ENCODE measurements around the gene WDR6.
A peak's percentile ranks its signal among the peaks of the same experiment; 100 is the strongest.
"Not testable (repeated sequence)": the region's sequence is repeated elsewhere in the genome, so short reads cannot be mapped to it uniquely, and the experiment has no call there.

Gene WDR6

DNA sequence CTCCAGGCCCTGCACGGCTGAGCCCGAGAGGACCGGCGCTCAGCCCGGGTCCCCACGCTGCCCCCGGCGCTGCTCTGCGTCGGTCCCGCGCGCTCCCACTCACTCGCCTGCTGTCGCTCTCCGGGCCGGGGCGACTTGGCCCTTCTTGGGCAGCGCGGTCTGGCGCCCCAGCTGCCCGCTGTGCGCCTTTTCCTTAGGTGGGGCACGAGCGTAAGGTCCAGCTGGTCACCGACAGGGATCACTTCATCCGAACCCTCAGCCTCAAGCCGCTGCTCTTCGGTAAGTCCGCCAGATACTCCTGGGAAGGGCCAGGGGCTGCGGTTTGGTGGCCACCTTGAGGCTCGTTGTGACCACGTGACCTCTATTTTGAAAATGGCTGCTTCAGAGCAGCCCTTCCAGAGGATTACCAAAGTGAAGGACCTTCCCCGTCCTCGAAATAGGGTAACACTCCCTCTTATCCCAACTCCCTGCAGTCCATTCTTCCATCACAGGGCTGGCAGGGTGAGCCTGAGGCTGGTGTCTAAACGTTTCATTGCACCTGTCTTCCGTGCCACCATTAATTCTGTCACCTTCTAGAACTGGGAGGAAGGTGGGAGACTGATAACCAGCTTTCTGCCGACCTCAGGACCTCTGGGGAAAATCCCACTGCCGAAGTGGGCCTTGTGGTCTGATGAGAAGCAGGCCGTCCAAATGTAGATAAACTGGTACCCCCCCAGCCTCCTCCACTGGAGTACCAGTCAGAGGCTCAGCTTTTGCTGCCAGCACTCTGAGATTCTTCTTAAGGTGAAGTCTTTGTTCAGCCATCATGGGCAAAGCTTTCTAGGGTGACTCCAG lies 16.3 kb upstream of the WDR6 start:
- peak; percentile 49 for DNase-seq

DNA sequence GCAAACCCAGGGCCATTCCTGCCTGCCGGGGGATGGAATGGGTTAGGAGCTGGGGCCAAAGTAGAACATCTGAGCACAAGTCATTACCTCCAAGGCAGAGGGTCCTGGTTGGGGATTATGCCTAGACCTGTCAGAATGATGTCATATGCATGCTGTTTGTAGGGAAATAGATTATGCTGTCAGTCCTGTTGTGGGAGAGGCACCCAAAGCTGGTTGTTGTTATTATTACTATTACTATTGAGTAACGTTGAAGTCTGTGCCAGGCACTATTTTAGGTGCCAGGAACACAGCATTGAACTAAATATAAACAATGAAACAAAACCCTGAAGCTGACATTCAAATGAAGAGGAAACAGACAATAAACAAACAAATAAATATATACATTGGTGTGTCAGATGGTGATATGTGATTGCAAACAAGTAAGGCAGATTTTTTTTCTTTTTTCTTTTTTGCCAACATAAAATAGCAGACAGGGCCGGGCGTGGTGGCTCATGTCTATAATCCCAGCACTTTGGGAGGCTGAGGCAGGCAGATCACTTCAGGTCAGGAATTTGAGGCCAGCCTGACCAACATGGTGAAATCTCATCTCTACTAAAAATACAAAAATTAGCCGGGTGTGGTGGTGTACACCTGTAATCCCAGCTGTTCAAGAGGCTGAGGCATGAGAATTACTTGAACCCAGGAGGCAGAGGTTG lies 15.2 kb upstream of the WDR6 start:
- no peak for DNase-seq

DNA sequence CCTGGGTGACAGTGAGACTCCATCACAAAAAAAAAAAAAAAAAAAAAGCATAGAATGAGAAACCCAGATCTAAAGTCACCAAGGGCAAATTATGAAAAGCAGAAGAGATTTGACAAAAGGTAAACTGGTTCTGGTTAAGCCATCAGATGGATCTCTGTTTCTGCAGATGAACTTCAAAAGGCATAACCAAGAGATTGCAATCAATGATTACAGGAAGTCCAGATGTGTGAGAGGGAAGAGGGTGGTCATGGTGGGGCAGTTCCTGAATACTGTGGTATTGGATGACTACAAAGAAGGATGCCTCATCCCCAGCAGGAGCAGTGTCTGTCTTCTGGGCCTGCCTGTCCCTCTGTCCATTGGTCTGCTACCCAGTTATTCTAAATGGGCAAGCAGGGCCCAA lies 13.4 kb upstream of the WDR6 start:
- no peak for DNase-seq

DNA sequence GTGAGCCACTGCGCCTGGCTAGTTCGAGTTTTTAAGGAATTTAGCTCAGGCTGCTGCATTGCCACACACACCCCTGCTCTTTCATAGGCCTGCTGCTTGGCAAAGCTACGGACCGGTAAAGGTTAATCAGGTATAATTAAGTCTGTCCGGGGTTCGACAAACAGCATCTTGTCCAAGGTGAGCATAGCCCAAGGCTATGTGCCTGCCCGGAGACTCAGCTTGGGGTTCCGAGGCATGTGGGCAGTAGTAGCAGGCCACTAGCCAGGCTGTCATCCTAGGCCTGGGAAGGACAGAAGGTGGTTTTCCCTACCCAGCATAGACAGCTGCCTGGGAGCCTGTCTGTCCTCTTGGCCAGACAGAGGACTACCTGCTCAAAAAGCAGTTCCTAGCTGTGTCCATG lies 10.6 kb upstream of the WDR6 start:
- DNase-seq, result no peak

DNA sequence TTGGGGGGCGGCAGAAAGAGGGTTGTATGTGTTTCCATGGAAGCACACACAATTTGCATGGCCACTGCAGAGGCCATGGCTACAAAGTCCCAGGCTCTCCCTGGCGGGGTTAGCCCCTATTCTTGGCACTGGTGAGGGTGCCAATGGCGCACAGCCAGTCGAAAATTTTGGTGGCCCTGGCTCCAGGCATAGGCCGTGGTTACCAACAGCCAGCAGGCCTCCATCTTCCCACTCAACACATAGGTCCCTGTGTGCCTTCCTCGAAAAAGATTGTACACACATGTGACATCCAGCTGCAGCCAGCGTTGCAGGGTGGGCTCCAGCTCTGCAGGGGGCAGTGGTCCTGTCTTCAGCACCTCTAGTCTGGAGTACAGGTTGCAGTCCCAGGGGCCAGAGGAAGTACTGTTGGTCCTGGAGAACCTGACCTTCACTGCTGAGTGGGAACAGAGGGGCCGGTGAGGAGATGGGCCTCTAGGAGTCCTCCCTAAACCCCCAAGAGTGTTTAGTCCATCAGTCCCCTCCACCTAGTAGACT lies 10.0 kb upstream of the WDR6 start:
- DNase-seq, result no peak

DNA sequence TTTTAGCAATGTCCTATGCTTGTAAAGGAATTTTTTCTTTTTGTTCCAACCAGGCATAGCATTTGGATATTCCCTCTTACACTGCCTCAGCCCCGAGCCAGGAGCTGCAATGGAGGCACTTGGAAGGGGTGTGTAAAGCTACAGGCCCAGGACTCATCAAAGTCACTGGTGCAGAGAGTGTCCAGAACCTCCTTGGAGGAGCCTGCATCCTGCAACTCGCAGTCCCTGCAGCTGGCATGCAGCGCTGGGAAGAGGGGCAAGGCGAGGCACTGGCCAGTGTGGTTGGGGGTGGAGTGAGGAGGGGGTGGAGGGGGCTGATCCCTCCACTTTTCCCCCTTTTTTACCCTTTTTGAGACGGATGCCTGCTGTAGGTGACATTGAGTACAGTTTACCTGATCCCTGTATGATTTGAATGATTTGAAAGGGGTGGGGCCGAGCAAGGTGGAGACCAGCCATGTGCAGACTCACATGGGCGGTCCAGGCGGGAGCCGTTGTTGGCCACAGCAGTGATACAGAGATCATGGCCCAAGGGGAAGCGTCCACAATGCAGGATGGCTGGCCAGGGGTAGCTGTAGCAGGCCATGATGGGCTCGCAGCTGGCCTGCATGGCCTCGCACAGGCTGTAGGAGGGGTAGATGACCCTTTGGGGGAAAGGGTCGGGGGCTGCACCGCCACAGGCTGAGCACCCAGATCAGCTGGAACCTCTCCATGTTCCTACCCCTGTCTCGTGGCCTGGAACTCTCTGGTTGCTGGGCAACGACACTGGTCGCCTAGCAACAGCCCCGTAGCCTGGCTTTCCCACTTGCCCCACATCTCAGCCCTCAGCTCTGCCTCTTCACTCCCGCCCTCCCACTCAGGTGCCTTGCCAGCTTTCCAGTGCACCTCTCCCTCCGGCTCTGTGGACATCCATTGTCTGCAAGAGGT lies 9.2 kb upstream of the WDR6 start:
- DNase-seq, result no peak

DNA sequence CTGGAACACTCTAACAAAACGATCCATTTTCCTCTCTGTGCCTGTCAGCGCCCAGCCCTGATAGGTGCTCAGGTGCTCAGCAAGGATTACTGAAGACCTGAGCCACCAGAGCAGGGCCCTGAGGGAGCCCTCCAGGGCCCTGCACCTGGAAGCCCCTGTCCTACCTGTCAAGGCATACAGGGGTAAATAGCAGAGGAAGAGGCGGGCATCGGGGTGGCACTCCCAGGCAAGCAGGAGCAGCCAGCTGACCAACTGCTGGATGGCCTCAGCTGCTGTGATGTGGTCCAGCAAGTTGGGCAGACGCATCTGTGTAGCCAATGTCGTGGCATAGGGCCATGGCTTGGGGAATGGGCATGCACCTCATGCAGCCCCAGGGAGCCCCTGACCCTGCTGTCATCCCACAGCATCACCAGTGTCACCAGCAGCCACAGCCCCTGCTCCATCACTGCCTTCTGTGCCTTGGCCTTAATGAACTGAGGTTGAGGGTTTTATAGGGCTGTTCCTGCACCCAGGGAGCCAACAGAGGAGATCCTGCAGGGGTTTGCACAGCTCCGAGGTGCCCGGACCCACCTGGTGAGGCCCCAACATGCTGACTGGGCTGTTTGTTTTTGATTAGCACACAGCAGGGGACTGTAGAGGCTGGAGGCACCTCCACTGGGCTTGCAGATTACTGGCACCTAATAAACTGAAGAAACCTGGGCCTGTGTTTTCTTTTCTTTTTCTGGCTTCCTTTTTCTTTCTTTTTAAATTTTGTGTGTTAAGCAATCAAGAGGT lies 7.9 kb upstream of the WDR6 start:
- DNase-seq, result no peak

DNA sequence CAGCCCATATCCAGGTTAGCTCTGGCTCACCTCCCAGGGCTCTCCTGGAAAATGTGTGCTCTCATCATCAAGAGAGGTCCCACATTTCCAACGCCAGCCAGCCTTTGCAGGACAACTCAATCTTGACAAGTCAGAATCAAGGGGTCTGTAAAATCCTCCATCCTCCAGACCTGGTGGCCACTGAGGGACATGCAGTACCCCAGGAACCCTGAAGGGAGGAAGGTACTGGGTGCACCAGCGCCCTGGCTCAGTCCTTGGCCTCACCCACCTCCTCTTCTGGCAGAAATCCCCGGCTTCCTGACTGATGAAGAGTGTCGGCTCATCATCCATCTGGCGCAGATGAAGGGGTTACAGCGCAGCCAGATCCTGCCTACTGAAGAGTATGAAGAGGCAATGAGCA lies 6.0 kb upstream of the WDR6 start:
- DNase-seq, result no peak

DNA sequence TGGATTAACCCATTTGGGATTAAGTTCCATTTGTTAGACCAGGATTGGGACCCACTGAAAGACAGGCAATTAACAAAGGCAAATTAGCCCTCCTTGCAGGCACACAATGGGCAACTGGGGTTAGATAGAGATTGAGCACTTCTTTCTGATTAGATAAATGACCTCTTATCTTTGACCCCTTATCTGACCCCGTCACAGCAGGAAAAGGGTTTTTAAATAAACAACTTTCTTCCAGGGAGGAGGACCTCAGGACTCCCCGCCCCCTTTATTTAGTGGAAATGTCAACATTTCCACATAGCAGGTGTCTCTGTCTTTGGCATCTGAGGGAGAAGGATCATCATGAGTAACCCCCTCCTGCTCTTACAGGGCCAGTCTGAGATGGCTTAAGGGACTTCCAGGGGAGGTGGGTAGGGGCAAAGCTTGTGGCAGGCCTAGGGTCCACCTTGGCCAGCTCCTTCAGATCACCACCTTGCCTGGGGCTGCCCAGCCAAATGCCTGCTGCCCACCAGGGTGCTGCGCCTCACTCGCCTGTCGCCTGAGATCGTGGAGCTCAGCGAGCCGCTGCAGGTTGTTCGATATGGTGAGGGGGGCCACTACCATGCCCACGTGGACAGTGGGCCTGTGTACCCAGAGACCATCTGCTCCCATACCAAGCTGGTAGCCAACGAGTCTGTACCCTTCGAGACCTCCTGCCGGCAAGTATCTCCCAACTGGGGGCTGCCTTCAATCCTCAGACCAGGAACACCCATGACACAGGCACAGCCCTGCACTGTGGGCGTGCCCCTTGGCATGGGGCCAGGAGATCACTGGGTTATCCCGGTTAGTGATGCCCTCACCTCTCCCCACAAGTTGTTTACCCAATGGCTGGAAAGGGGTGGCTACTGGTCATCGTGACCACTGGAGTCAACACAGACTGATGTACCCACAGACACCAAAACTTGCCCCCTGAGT lies 2.6 kb upstream of the WDR6 start:
- DNase-seq, result no peak

DNA sequence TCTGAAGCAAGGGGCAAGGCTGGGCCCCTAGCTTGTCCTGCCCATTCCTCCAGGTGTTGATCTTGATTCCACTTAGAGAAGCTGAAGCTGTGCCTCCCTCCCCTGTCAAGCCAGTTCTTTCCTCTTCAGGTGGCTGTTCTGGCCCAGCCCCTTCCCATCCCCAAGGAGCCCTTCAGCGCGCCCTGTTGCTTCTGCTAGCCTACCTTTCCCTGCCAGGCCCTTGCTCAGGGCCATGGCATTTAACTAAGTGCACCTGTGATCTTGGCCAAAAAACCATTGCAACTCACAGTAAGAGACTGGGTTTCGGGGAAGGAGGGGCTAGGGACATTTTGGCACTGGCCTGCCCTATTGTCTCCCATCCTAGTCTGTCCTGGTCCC lies 1.9 kb upstream of the WDR6 start:
- no peak for DNase-seq

DNA sequence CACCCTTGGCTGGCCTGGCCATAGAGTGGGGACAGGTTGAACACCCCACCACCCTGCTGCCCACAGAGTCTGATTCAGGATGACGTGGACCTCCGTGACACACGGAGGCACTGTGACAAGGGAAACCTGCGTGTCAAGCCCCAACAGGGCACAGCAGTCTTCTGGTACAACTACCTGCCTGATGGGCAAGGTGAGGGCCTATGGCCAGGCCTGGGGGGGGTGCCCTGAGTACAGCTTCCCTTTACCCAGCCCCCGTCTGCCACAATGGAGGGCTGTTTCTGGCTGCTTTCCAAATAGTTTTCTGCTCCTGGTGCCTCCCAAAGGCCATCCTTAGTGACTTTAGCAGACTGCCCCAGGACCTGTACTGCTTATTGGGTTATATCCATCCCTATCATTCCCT lies 1.2 kb upstream of the WDR6 start:
- DNase-seq, result no peak

DNA sequence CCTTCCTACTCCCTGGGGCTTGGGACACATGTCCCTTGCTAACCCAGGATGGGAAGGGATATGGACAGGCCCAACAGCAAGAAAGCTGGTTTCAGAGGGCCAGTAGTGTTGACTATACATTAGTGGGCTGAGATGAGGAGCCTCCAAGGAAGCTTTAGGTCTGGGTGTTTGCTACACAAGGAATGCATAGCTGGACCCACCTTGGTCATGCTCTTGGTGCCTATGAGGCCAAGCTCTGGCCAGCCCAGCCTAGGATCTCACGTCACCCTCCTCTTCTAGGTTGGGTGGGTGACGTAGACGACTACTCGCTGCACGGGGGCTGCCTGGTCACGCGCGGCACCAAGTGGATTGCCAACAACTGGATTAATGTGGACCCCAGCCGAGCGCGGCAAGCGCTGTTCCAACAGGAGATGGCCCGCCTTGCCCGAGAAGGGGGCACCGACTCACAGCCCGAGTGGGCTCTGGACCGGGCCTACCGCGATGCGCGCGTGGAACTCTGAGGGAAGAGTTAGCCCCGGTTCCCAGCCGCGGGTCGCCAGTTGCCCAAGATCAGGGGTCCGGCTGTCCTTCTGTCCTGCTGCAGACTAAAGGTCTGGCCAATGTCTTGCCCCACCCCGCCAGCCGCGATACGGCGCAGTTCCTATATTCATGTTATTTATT lies 653 bp upstream of the WDR6 start:
- DNase-seq, result no peak

DNA sequence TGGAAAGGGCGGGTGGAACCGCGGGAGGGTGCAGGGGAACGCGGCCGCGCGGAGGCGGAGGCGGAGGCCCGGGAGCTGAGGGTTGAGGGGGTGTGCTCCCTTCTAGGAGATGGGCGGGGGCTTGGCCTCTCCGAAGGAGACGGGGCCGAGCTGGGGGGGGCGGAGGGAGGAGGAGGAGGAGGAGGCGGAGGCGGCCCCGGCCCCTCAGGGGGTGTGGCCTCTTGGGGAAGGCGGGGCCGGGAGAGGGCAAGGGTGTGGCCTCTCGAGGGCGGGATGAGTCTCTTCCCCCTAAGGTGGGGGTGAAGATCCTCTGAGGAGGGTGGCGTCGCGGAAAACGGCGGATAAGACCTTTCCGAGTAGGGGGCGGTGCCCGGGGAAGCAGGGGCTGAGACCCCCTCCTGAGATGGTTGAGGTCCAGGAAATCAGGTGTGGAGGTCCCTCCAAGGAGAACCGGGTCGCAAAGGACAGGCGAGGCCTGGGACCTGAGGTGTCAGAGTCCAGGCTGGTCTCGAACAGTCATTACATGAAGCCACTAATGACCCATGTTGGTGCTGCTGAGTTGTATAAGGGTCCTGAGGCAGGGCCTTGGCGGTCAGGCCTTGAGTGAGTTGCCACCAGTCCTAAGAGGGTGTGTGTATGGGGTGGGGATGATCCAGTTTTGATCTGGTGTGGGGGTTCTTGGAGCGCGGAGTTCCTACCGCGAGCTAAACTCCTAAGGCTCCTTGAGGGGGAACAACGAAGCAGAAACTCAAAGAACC lies 759 bp downstream of the WDR6 start:
- peak; percentile 93 for DNase-seq

DNA sequence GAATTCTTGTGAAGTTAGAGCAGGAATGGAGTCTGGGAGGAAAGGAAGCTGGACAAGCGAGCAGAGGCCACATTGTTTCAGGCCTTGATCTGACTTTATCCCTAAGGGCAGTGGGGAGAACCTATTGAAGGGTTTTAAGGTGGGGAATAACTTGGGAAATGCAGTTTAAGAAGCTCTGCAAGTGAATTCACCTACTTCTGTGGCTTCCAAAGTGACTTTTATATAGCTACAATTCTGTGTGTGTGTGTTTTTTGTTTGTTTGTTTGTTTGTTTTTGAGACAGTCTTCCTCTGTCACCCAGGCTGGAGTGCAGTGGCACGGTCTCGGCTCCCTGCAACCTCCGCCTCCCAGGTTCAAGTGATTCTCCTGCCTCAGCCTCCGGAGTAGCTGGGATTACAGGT lies 1.4 kb downstream of the WDR6 start:
- not testable (repeated sequence) for DNase-seq

DNA sequence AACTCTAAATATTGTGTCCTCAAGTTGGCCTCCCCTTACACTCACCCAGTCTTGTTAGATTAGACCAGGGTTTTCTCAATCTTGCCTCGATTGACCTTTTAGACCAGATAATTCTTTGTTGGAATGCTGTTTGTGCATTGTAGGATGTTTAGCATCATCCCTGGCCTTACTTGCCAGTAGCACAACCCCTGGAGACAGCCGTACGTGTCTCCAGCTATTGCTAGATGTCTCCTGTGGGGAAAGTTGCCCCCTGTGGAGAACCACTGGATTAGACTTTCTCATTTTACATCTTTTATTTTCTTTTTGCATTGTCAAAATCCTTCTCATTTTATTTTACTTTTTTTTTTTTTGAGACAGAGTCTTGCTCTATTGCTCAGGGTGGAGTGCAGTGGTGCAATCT lies 2.2 kb downstream of the WDR6 start:
- DNase-seq, result no peak

DNA sequence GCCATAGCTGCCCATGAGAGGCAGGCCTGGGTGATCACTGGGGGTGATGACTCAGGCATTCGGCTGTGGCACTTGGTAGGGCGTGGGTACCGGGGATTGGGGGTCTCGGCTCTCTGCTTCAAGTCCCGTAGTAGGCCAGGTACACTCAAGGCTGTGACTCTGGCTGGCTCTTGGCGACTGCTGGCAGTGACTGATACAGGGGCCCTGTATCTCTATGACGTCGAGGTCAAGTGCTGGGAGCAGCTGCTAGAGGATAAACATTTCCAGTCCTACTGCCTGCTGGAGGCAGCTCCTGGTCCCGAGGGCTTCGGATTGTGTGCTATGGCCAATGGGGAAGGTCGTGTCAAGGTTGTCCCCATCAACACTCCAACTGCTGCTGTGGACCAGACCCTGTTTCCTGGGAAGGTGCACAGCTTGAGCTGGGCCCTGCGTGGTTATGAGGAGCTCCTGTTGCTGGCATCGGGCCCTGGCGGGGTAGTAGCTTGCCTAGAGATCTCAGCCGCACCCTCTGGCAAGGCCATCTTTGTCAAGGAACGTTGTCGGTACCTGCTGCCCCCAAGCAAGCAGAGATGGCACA lies 5.3 kb downstream of the WDR6 start:
- no peak for DNase-seq

DNA sequence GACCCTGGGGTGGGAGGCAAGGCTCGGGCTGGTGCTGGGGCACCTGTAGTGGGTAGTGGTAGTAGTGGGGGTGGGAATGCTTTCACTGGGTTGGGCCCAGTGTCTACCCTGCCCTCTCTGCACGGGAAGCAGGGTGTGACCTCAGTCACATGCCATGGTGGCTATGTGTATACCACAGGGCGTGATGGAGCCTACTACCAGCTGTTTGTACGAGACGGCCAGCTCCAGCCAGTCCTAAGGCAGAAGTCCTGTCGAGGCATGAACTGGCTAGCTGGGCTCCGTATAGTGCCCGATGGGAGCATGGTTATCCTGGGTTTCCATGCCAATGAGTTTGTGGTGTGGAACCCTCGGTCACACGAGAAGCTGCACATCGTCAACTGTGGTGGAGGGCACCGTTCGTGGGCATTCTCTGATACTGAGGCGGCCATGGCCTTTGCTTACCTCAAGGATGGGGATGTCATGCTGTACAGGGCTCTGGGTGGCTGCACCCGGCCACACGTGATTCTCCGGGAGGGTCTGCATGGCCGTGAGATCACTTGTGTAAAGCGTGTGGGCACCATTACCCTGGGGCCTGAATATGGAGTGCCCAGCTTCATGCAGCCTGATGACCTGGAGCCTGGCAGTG lies 6.0 kb downstream of the WDR6 start:
- no peak for DNase-seq

DNA sequence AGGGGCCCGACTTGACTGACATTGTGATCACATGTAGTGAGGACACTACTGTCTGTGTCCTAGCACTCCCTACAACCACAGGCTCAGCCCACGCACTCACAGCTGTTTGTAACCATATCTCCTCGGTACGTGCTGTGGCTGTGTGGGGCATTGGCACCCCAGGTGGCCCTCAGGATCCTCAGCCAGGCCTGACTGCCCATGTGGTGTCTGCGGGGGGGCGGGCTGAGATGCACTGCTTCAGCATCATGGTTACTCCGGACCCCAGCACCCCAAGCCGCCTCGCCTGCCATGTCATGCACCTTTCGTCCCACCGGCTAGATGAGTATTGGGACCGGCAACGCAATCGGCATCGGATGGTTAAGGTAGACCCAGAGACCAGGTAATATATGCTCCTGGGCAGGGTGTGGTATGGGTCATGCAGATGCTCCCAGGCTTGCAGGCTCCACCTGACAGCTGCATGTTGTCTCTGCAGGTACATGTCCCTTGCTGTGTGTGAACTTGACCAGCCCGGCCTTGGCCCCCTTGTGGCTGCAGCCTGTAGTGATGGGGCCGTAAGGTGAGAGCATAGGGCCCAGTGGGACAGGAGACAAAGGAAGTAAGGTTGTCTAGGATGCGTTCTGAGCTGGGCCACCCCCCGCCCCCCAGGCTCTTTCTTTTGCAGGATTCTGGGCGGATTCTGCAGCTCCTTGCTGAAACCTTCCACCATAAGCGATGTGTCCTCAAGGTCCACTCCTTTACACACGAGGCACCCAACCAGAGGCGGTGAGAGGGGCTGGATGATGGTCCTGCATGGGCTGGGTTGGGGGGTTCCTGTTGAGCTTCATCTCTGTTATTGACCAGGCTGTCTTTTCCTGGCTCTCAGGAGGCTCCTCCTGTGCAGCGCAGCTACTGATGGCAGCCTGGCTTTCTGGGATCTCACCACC lies 6.8 kb downstream of the WDR6 start:
- peak; percentile 66 for DNase-seq

Data from CD4-positive, alpha-beta T cell treated with Interleukin-12 subunit alpha and Interleukin-12 subunit beta, for 1 hour (primary cell).